Stimulated activated CD8-positive, alpha-beta memory T cell treated with anti-CD3 and anti-CD28 coated beads, Interleukin-7, amount 100 ng/mL, for 1 hour (primary cell): Measurements from ENCODE around the gene OR4K2.
"Not testable (repeated sequence)": the region's sequence is repeated elsewhere in the genome, so short reads cannot be mapped to it uniquely, and the experiment has no call there.

Source experiments
- DNase-seq, 2 donors: peaks; one replicate each; pipeline ENCODE4 v3.0.0-alpha.2; 2020; ENCODE audit warnings: low read depth in 2 of 2

OR4K2 gene, protein sequence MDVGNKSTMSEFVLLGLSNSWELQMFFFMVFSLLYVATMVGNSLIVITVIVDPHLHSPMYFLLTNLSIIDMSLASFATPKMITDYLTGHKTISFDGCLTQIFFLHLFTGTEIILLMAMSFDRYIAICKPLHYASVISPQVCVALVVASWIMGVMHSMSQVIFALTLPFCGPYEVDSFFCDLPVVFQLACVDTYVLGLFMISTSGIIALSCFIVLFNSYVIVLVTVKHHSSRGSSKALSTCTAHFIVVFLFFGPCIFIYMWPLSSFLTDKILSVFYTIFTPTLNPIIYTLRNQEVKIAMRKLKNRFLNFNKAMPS

DNA sequence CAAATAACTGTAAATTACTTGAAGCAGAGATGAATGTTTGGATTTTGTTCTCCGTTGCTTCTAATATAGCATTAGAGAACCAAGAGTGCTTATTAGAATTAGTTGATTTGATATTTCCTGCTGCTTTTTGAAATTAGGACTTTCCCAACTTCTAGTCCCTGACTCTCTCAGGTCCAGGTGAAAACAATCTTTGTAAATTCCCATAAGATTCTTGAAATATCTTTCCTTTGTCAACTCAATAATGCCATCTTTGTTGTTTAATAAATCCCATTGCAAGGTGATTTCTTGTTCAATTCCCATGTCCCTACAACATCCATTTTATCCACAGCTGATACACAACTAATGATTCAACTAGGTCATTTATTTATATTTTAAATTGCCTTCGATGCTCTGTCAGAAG lies at the start of gene OR4K2:
Gene OR4K2, plus strand, starts transcription at position 301 of the 400 bp plus-strand sequence. CDS start 1,126 bp downstream, outside the sequence.
- DNase-seq, result no peak

DNA sequence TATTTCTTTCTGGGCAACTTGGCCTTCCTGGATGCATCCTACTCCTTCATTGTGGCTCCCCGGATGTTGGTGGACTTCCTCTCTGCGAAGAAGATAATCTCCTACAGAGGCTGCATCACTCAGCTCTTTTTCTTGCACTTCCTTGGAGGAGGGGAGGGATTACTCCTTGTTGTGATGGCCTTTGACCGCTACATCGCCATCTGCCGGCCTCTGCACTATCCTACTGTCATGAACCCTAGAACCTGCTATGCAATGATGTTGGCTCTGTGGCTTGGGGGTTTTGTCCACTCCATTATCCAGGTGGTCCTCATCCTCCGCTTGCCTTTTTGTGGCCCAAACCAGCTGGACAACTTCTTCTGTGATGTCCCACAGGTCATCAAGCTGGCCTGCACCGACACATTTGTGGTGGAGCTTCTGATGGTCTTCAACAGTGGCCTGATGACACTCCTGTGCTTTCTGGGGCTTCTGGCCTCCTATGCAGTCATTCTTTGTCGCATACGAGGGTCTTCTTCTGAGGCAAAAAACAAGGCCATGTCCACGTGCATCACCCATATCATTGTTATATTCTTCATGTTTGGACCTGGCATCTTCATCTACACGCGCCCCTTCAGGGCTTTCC lies 47.2 kb upstream of the OR4K2 start:
- not testable (repeated sequence) for DNase-seq

DNA sequence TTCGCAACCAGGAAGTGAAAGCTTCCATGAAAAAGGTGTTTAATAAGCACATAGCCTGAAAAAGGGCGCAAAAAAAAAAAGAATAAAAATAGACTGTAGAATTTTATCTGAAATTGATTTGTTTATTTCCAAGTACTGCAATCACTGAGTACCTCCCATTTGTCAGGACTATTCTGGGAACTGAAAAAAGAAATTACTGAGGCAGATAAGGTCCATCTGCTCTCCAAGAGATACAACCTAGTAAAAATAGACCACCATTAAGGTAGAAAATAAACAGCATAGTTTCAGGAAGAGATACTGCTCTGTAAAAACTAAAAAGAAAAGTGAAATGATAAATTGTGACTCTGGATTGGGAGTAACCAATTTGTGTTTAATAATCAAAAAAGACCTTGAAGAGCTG lies 46.6 kb upstream of the OR4K2 start:
- DNase-seq, result no peak

DNA sequence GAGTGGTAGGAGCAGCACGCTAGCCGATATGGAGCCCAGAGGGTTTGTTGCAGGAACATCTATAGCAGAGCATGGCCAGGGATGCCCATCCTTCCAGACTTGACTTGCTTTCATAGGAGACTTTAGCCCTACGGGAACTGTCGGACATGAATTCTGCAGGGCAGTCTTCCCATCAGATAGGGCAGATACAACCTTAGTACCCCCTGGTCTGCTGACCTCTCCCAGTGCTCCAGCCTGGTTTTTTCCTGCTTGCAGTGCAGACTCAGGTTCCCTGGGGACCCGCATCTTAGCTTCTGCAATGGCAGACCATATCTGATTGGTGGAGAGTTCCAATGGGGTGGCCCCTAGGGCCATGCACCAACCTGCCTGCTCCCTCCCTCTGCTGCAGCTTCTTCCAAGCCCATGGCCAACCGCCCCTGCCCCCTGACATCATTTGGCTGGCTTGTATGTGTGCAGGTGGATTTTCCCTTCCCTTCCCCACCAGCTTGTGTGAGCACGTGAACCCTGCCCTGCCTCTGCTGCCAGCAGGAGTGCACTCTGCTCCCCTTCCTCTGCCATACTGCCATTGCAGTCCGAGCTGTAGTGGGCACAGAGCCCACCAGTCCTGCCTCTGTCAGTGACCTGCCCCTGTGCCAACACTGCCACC lies 40.6 kb upstream of the OR4K2 start:
- not testable (repeated sequence) for DNase-seq

DNA sequence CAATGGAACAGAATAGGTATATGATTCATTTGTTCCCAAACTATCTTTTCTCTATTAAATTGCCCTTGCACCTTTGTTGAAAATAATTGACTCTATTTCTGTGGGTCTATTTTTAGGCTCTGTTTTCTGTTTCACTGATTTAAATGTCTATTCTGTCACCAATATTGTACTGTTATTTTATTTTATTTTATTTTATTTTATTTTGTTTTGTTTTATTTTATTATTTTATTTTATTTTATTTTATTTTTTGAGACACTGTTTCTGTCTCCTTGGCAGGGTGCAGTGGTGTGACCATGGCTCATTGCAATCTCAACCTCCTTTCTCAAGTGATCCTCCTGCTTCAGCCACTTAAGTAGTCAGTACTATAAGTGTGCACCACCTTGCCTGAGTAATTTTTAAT lies 36.5 kb upstream of the OR4K2 start:
- DNase-seq, result no peak

DNA sequence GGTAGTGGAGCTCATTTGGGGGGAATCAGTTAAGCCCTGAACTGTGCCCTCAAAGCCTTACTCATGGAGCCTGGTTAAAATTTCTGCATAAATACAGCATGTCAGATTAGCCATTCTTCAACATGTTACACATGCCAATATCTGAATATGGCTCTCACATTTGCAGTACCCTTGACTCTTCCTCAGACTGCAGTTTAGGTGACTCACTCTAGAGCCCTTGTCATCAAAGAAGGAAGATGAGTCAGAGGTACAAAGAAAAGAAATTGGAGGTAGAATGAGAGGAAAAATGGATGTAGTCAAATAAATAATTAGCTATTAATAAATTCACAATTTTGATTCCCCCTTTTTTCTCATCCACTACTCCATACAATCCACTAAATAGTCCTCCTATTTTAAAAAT lies 23.6 kb upstream of the OR4K2 start:
- DNase-seq, result no peak

DNA sequence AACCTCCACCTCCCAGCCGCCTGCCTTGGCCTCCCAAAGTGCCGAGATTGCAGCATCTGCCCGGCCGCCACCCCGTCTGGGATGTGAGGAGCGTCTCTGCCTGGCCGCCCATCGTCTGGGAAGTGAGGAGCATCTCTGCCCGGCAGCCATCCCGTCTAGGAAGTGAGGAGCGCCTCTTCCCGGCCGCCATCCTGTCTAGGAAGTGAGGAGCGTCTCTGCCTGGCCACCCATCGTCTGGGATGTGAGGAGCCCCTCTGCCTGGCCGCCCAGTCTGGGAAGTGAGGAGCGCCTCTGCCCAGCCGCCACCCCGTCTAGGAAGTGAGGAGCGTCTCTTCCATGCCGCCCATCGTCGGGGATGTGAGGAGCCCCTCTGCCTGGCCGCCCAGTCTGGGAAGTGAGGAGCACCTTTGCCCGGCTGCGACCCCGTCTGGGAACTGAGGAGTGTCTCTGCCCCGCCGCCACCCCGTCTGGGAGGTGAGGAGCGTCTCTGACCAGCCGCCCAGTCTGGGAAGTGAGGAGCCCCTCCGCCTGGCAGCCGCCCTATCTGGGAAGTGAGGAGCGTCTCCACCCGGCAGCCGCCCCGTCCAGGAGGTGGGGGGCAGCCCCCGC lies 8.8 kb upstream of the OR4K2 start:
- DNase-seq, result not testable (repeated sequence)

DNA sequence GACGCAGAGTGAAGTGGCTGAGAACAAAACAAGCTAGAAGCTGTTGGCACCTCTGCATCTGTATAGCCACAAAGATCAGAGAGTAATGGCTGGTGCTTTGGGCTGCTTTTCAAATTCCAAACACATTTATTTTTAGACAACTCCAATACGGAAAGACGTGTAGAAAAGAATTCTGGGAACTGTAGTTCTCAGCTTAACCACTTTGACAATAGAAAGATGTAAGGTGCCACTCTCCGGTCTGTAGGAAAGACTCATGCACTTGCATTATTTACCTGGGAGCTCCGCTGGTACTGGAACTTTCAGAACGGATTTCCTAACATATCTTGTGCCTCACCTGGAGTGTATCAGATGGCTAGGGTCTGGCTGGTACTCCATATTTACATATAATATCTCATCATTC lies 1.8 kb upstream of the OR4K2 start:
- no peak for DNase-seq

DNA sequence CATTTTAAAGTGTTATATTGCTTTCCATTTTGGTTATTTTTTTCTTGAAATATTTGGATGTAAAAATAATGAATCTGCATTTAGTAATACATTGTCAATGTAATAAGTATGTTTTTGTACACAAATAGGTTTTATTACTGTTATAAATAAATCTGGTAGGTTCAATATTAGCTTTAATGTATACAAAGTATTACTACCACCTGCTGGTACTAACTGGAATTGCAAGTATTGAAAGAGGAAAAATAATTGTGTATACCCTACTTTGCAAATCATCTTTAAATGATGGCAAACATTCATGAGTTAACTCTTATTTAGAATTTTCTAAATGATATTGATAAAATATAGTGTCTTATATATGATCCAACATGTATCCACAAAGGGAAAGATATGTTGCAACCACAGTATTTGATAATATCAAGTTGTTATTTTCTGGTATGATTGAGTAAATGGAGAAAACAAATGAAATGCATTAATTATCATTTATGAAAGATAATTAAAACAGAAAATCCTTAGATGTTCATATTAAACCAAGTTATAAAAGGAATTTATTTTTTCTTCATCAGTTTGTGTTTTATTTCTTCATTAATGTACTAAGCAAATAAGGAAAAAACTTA lies 3.2 kb downstream of the OR4K2 start:
- DNase-seq, result no peak

DNA sequence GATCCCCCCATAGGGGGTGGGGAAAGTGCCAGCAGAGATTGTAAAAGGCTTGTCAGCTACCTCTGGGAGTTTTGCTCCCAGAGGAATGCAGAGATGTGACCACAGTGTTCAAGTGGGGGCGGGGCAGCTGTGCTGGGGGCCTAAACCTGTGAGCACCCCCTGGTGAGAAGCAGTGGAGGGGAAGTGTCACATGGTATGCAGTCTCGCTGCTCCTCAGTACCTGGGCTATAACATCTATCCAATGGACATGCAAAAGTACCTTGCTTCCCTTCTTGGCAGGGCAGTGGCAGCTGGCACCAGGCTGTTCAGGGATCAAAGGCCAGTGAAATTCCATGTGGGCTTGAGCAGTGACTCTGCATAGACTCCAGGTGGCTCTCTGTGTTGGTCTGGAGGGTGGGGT lies 20.3 kb downstream of the OR4K2 start:
- no peak for DNase-seq

DNA sequence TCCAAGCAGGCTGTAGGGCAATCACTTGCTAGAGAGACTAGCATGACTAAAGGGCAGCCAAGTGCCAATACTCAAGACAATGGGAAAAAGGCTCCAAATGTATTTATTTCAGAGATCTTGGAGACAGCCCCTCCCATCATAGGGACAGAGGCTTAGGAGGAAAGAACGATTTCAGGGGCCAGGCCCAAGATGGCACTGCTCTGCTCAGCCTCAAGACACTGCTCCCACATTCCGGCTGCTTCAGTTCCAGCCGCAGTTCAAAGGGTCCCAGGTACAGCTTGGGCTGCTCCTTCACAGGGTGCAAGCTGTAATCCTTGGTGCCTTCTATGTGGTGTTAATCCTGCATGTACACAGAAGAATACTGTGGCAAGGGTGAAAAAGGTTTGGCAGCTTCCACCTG lies 26.1 kb downstream of the OR4K2 start:
- DNase-seq, result no peak

DNA sequence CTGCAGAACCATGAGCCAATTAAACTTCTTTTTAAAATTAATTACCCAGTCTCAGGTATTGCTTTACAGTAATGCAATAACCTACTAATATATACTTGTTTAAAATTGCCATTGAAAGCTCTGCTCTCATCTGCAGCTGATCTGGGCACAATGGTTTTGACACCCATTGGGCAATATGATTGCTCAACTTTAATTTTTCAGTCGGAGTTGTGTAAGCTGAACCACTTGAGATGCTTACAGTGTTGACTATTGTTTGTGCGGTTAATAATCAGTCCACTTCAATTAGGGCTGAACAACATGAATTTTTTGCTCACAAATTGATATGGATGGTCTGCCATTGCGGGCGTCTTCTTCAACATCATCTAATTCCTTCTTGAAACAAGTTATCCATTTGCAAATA lies 27.5 kb downstream of the OR4K2 start:
- no peak for DNase-seq

DNA sequence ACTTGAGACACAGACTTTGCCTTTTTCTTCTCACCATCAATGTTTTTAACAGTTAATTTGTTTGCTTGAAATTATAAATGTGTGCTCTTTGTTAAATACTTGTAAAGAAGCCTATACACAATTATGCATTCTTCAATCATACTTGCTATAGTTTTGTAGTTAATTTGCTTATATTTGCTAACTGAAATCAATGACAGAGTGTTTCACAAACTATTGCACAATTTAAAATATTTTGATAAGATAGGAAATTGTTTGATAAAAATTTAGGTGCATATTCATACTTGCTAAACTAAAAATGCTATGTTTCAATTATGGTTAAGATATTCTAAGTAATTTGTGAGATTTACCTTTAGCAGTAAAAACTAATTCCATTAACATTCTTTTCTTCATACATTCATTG lies 31.7 kb downstream of the OR4K2 start:
- no peak for DNase-seq

DNA sequence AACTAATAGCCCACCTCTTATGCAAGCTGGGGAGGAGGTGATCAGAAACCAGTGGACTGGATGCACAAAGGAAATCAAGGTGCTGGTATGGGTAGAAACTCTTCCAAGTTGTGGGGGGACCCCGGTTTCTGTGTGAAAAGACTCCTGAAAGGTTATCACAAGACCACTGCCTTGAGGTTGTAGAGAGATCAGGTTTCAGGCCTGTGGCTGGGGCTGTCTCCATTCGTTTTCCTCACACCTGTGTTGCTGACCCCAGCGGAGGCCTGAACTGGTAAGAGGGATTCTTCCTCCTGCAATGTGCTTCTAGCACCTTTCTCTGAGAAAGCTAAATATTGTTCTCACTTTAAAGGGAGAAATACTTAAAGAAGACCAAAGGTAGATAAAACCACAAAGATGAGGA lies 36.2 kb downstream of the OR4K2 start:
- DNase-seq, result no peak

DNA sequence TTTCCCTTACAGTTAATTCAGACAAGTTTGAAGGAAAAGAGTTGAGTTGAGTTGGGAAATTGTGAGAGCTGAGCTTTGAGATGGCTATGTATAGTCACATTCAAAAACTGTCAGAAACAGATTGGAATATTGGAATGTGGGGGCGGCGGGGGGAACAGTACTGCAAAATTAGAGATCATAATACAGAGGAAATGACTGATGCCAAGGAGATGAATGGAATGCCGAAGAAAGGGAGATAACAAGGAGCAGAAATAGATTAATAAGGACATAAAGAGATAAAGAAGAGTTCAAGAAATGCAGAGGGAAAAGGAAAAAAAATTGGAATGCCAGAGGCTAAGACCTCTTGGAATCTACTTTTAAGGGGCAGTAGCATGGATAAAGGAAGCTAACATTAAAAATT lies 42.3 kb downstream of the OR4K2 start:
- no peak for DNase-seq

DNA sequence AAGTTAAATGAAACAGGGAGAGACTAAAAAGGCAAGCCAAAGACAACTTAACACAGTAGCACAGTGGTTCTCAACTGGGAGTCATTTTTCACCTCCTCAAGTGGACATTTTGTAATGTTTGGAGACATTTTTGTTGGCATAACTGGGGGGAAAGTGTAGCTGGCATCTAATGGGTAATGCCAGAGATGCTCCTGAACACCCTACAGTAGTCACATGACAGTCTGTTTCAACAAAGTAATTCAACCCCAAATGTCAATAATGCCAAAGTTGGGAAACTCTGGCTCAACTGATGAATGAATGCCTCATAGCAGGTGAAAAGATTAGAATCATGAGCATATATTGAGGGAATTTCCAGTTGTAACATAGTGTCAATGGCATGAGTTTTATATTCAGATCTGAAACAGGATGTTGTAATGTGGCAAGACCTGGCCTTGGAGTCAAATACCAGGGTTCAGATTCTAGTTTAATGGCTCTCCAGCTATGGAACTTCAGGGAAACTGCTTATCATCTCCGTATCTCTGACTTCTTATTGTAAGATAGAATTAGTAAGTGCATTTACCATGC lies 43.1 kb downstream of the OR4K2 start:
- no peak for DNase-seq

DNA sequence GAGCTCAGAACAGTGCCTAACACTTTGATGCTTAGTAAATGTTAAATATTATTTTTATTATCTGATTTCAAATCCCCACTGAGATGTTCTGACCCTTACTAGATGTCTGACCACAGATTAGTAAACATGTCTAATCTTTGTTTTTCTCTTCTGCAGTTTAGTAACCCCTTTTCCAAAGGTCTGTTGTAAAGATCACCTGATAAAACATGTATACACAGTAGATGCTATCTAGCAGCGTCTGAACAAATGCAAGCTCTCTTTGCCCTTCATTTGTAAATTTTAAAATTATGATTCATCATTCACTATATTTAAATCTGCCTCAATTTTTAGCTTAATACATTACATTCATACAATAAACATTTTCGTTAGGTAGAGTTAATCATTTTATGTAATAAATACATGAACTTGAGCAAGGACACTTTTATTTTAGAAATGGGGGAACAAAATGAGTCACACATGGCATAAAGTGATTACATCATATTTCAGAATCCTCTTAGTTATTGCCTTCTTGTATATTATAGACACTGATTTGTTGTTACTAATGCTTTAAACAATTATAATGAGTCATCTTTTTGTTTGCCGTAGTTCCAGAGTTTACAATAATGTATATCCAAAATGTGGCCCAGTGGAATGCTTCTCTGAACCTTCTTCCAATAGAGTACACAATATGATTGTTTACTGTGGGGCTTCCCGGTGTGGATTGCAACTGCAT lies 43.8 kb downstream of the OR4K2 start:
- no peak for DNase-seq

DNA sequence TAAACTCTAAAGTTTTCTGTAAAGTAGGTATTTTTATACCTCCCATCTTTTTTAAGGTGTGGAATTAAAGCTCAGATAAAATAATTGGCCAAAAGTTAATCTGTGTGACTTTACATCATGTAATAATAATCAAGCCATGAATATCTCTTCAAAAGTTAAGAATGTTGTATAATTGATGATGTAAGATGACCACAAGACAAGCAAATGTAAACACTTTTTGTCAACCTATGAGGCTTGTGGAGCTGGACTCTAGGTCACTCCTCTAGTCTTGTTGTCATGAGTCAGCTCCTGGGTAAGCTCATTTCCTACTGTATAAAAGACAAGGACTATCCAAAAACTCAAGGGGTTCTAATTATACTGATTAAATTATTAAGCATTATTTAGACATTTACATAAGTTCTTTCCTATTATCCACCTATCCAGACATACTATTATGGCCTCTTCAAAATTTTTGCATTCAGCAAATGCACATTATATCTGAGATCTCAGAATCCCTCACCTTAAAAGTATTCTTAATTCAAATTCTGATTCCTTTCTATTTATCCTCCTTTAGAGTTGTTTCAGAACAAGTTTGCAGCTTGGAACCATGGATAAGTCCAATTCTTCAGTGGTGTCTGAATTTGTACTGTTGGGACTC lies 45.2 kb downstream of the OR4K2 start, which contains the start of gene OR4K5:
Gene OR4K5, plus strand, starts transcription at position 587 of the 637 bp plus-strand sequence. Its CDS starts 0 bp downstream, at position 587.
- DNase-seq, result no peak

DNA sequence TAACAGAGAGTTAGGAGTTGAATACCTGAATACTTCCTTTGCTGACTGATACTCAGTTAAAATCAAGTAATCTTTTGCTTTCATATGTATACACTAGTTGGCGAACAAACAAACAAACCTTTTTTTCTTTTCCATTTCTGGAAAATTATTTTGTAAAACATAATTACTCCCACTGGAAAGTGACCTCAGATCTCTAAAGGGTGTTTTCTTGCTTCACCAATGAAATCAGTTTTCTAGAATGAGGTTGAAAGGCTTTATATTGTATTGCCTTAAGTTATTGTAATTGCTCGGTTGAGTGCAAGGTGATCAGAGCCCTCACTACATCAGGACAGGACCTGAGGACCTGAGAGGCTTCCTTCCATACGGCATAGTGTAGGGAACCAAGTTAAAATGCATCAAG lies 55.7 kb downstream of the OR4K2 start, which contains the start of gene OR4K1:
Gene OR4K1, plus strand, starts transcription at position 301 of the 400 bp plus-strand sequence. CDS start 4,750 bp downstream, outside the sequence.
- no peak for DNase-seq
